Measurements from ENCODE around the gene HMCN1. TPM values are rescaled to one million over a fixed set of nuclear protein-coding genes. Genes with fewer than 3 reads are reported as not detected.
"Not testable (repeated sequence)": the region's sequence is repeated elsewhere in the genome, so short reads cannot be mapped to it uniquely, and the experiment has no call there.

Gene HMCN1
- total RNA-seq, 1 donor from 2014 or later: 9.2 TPM

- no peak for DNase-seq (ENCODE audit: extremely low read depth, low read depth, low spot score)
Measured at GRCh38 chr1:186183970-186184628, 449.9 kb downstream of the HMCN1 start.

DNA sequence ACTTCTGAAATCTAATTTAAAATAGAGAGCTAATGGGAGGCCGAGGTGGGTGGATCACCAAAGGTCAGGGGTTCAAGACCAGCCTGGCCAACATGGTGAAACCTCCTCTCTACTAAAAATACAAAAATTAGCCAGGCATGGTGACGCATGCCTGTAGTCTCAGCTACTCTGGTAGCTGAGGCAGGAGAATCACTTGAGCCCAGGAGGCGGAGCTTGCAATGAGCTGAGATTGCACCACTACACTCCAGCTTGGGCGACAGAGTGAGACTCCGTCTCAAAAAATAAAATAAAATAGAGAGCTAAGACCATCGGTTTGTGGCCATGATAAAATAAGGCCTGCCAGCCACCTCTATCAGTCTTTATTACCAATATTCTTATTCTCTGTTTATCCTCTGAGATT, 452.1 kb downstream of the HMCN1 start:
- DNase-seq (ENCODE audit: extremely low read depth, low read depth, low spot score): not testable (repeated sequence)

- no peak for DNase-seq (ENCODE audit: extremely low read depth, low read depth, low spot score)
Measured at GRCh38 chr1:186187601-186188000, 453.4 kb downstream of the HMCN1 start.

- peak; percentile 56 for DNase-seq (ENCODE audit: extremely low read depth, low read depth, low spot score)
Measured at GRCh38 chr1:186188004-186188539, 453.9 kb downstream of the HMCN1 start.

GRCh38 chr1:186188736-186189135, 454.5 kb downstream of the HMCN1 start:
- no peak for DNase-seq (ENCODE audit: extremely low read depth, low read depth, low spot score)

DNA sequence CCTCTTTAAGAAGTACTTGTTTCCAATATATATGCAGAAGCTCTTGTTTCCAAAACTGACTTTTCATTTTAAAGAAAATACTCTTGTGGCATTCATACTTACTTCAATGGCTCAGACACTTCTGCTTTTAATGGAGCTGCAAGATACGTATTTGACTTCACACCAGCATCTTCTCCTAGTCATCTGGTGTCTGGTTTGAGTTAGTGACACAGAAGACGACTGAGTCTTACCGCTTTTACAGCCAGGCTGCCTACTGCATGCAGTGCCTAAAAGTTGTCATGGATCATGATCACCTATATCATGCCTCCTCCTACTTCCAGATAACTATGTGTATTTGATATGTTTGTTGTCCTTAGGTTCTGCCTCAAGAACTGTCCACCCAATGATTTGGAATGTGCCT, 455.0 kb downstream of the HMCN1 start:
- DNase-seq (ENCODE audit: extremely low read depth, low read depth, low spot score): no peak

DNA sequence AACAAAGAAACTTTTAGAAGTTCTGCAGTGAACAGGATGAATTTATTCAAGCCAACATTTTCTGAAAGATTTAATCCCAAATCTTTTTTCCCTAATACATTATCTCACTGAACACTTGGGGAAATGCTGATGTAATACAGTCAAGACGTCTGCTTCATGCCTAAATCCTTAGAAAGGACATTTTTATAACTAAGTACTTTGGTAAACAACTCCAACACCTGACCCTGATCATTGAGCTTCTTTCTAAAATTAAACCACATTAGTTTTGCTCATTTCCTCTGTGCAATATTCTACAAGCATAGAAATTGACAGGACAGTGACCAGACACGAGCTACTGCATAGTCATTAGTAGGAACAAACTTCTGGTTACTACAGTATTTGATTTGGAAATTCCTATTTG, 457.3 kb downstream of the HMCN1 start:
- no peak for DNase-seq (ENCODE audit: extremely low read depth, low read depth, low spot score)

DNA sequence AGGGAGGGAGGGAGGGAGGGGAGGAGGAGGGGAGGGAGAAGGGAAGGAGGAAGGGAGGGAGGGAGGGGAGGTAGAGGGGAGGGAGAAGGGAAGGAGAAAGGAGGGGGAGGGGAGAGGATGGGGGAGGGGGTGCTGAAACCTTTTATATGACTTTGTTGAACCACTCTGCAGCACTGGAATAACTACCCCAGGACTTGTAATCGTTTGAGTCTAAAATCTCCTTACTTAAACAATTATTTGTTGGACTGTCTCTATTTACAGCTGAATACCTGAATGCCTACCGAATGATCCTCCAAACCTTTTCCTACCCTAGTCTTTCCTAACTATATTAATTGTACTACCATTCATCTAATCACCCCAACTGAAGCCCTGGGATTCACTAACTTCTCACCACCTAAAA, 459.0 kb downstream of the HMCN1 start:
- no peak for DNase-seq (ENCODE audit: extremely low read depth, low read depth, low spot score)

DNA sequence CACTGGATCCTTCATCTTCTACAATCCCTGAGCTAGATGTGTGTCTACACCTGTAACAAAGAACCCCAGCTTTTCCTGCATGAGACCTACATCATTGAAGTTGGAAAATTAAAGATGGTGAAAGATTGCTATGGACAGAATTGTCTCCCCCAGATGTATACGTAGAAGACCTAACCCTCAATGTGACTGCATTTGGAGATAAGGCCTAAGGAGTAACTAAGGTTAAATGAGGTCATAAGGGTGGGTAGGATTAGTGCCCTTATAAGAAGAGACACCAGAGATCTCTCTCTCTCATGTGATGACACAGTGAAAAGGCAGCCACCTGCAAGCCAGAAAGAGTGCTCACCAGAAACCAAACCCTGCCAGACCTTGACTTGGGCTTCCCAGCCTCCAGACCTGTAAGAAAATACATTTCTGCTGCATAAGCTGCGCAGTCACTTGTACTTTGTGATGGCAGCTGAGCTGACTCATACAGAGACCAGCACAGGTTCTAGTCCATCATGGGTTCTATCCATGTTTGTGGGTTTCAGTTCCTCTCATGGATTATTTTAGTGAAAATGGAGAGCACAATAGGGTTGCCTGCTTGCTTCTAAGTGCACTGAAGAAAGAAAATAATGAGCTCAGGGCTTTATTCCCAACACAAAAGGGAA, 460.0 kb downstream of the HMCN1 start:
- DNase-seq (ENCODE audit: extremely low read depth, low read depth, low spot score): no peak

GRCh38 chr1:186195377-186195931, 461.3 kb downstream of the HMCN1 start:
- no peak for DNase-seq (ENCODE audit: extremely low read depth, low read depth, low spot score)

GRCh38 chr1:186202271-186202764, 468.1 kb downstream of the HMCN1 start:
- DNase-seq (ENCODE audit: extremely low read depth, low read depth, low spot score): no peak

- no peak for DNase-seq (ENCODE audit: extremely low read depth, low read depth, low spot score)
Measured at GRCh38 chr1:186202776-186203175, 468.6 kb downstream of the HMCN1 start.

DNA sequence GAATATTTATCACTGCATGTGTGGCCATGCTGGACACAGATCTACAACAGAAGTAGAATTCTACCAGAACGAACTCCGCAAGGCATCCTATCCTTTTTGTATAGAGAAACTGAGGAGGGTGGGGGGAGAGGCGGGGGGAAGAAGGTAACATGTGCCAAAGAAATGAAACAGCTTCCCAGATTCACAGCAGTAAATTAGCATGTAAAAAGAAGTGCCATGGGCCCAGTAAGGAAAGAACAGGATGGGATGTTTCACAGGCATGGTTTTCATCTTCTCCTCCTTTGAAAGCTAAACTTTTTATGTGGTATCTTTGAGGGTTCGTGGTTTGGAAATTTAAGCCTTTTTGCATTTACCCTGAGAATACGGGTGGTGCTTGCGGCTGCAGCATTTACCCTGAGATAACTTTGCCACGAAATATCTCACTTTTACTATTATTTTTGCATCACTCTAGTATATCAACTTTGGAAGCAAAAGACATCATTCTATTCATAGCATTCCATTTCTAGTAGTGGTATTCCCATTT, 471.9 kb downstream of the HMCN1 start:
- DNase-seq (ENCODE audit: extremely low read depth, low read depth, low spot score): no peak

DNA sequence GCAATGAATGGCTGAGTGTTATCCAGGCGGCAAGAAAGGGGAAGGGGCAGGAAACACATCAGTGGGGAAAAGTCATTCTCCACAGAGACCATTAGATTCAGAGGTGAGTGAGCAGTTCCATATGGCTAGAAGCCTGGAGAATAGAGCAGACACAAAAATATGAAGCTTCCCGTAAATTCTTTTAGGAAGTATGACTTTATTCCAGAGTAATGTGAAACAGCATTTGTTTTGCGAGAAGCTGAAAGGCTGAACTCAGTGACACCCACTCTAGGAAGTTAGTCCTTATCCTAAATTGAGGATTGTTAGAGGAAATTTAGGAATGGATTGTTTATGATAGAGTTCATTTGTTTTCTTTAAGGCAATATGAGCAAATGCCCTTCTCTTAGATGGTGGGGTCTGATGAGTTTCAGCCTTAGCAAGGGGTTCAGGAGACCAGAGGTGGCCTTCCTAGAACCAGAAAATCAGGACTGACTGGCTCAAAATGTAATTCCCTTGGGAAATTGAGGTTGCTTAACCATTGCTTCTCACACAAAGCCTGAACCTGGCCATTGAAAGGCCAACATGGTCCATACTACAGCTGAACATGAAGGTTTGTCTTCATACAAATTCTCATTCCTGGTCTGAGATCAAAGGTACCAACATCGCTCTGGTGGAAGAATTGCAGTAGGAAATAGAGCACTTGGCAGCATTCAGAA, 473.3 kb downstream of the HMCN1 start:
- no peak for DNase-seq (ENCODE audit: extremely low read depth, low read depth, low spot score)

GRCh38 chr1:186208405-186209129, 474.4 kb downstream of the HMCN1 start:
- DNase-seq (ENCODE audit: extremely low read depth, low read depth, low spot score): no peak

DNA sequence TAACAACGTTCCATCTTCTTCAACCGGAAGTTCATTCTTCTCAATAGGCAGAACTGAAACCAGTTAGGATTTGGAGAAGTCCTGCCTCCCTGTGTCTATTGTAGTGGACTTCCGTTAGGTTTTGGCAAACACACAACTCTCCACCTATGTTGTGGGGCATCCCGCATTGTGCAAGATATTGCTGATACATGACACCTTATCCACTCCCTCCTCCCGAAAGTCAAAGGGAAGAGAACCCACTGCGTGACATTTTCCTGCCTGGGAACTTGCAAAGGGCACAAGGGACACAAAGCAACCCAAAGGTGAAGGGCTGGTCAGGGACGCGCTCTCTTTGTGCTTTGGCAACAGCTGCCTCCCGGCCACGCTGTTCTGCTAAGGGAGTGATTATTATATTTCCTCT, 476.1 kb downstream of the HMCN1 start:
- no peak for DNase-seq (ENCODE audit: extremely low read depth, low read depth, low spot score)

DNA sequence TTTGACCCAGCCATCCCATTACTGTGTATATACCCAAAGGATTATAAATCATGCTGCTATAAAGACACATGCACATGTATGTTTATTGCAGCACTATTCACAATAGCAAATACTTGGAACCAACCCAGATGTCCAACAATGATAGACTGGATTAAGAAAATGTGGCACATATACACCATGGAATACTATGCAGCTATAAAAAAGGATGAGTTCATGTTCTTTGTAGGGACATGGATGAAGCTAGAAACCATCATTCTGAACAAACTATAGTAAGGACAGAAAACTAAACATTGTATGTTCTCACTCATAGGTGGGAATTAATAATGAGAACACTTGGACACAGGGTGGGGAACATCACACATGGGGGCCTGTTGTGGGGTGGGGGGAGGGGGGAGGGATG, 477.4 kb downstream of the HMCN1 start:
- DNase-seq (ENCODE audit: extremely low read depth, low read depth, low spot score): not testable (repeated sequence)

- peak; percentile 92 for DNase-seq (ENCODE audit: extremely low read depth, low read depth, low spot score)
Measured at GRCh38 chr1:186212568-186213224, 478.5 kb downstream of the HMCN1 start.

DNA sequence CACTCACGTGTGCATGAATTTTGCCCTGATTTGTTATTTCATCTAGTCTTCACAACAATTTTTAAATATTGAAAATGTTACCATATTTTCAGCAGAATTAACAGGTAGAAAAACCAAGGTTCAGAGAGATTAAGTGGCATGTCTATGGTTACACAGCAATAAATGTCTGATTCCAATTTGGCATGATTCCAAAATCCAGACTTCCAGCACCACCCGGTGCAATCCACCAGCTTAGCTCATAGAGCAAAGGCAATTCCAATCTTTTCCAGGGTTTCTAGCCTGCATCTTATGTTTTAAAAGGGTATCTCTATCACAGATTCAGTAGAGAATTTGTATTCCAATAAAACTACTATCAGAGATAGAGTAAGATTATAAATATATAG, 479.0 kb downstream of the HMCN1 start:
- no peak for DNase-seq (ENCODE audit: extremely low read depth, low read depth, low spot score)

- DNase-seq (ENCODE audit: extremely low read depth, low read depth, low spot score): no peak
Measured at GRCh38 chr1:186214791-186215190, 480.6 kb downstream of the HMCN1 start.
